Effector CD8-positive, alpha-beta T cell (primary cell): ENCODE data around the gene ADD2.

Experiments used
- DNase-seq: peaks from one replicate; lab custom pipeline; 2025; lab: John Stamatoyannopoulos, UW

Gene ADD2

DNA sequence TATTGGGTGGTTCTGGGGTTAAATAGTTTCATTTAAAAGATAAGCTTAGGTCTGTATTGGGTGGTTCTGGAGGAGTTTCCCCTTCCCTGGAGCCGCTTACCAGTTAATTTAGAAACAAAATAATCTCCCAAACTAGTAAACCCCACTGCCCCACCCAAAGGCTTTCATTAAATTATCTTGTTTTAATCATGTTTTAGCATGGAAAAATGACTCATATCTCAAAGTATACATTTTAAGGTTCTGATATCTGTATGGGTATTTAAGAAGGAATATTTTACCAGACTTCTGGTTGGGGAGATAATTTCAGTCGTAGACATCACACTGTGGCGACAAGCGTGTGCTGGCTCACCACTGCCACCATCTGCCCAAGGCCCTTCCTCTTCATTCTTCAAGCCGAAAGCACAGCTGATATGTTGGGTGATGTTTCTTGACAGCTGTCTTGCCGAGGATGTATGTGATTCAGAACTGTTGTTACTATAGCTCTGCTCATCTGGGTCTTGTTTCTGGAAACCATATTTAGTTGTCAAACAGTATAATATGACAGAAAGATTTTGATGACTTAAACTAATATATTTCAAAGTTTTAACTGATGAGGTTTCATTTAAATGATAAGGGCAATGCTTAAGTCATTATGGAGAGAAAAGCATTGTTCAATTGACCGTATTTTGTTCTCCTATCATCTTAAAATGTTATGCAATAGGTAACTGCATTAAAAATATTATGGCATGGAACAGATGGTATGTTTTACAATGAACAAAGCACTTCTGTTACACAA, 17.3 kb upstream of the ADD2 start:
- DNase-seq: no peak

- no peak for DNase-seq
Measured at GRCh38 chr2:70784320-70784719, 16.3 kb upstream of the ADD2 start.

GRCh38 chr2:70779911-70780545, 12.0 kb upstream of the ADD2 start:
- DNase-seq: no peak

GRCh38 chr2:70779491-70779890, 11.5 kb upstream of the ADD2 start:
- no peak for DNase-seq

DNA sequence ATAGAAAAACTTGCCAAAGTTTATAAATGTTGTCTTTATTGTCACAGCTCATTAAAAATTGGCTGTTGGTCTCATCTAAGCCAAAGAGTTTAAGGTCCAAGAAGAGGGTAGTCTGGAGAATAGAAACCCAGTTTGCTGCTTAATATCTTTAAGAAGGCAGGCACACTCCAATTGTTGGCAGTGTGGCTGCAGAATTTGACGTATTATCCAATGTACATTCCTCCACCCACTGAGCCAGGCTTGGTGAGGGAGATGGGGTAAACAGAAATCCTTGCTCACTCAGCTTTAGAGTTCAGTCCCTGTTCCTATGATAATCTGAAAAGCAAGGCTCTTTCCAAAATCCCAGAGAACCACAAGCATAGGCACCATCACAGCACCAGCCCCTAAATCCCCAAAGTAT, 10.7 kb upstream of the ADD2 start:
- no peak for DNase-seq

DNA sequence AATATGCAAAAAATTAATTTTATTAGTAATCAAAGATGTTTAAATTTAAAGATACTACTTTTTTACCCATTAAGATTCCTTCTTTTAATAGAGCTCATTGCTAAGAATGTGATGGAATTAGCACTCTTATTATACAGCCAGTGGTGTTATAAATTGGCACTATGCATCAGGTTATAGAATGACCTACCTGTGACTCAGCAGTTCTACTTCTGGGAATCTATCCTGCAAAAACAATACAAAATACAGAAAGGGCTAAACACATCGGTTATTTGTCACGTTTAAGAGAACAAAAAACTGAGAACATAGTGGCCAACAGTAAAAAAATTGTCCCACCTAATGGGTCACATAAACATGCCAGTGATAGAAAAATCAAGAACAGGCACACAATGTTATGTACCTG, 9.4 kb upstream of the ADD2 start:
- no peak for DNase-seq

- DNase-seq: no peak
Measured at GRCh38 chr2:70776266-70776665, 8.3 kb upstream of the ADD2 start.

DNA sequence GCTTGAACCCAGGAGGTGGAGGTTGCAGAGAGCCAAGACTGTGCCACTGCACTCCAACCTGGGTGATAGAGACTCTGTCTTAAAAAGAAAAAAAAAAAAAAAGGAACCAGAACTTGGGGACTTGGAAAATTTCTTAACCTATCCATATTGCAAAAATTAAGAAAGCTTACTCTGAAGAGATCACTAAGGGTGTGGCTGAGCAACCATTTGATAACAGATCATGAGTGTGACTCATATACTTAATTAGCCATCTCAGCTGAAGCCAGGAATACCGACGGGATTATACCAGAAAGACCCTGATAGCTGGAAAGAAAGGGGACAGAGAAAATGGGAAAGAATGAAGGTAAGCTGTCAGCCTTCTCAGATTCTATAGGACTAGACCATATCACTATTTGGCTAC, 7.1 kb upstream of the ADD2 start:
- no peak for DNase-seq

GRCh38 chr2:70772486-70773155, 4.6 kb upstream of the ADD2 start:
- DNase-seq: no peak

DNA sequence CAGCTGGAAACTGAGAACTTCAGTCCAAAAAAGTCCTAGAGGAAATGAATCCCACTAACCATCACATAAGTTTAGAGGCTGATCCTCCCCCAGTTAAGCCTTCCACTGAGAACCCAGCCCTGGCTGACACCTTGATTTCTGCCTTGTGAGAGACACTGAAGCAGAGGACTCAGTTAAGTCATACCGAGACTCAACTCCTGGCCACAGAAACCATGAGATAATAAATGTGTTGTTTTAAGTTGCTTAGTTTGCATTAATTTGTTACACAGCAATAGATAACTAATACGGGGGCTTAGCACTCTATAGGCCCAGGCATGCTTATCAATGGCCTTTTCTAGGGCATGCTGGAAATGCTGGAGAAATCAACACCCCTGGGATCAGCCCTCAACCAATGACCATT, 3.4 kb upstream of the ADD2 start:
- no peak for DNase-seq

DNA sequence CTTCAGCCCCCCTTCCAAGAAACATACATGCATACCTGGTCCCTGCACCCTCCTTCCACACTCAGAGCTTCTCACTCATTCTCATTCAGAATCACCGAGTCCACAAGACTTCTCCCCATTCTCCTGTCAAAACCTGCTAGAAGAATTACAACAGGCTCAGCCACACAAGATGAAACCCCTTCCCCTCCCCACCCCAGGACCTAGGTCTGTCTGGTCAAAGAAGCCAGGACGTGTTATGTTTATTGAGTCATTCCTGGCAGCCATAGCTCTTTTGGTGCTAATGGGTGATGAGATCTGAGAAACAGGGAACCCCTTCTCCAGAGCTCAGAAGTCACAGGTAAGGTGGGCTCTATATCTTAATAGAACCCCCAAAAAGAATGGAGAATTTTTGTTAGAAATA, 1.4 kb upstream of the ADD2 start:
- DNase-seq: no peak

GRCh38 chr2:70768590-70769085, 638 bp upstream of the ADD2 start:
- no peak for DNase-seq

- DNase-seq: no peak
Measured at GRCh38 chr2:70767079-70767698, 811 bp downstream of the ADD2 start.

DNA sequence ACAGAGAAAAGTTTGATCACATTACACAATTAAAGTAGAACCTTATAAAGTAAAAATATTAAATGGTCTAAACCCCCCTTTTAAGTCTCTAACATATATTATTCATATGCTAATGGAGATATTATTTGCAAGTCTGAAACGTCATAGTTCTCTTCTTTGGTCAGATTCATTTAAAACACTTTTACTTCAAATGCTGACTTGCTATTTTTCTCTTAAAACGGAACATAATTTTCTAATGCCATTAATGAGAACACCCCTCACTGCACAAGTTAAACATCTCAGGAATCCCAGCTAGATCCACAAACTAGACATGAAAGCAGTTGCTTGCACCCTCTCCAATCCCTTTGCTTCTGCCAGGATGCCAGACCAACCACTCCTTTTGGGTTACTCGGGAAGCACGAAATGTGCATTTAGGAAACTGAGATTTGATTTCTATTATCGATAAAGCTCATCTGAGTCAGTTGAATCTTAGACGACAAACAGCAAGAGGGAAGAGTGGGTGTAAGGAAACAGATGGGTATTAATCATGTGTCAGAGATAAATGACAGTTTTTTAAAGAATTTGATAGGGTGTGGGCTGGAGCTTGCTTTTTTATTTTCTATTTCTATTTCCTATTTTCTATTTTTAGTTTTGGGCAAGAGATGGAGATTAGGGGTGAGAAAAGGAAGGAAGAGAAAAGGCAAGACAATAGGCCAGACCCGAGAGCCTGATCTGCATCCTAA, 1.5 kb downstream of the ADD2 start:
- no peak for DNase-seq

DNA sequence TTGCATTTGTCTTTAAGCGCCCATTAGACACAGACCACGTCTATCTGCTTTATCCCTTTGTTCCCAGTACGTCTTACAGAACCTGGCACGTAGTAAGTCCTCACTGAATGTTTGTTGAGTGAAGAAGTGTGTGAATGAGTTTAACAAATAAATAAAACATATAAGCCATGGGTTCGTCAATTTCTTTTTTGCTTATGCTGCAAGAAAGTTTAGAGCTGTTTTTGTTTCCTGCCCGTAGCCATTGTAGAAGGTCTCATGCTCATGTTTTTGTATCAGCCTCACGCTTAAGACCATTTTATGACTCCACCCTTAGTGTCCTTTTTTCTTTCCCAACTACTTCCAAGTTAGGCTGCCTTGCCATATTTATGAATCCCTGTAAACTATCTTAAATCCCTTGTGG, 2.5 kb downstream of the ADD2 start:
- DNase-seq: no peak

- no peak for DNase-seq
Measured at GRCh38 chr2:70759446-70759845, 8.6 kb downstream of the ADD2 start.

- DNase-seq: no peak
Measured at GRCh38 chr2:70757966-70758365, 10.0 kb downstream of the ADD2 start.

DNA sequence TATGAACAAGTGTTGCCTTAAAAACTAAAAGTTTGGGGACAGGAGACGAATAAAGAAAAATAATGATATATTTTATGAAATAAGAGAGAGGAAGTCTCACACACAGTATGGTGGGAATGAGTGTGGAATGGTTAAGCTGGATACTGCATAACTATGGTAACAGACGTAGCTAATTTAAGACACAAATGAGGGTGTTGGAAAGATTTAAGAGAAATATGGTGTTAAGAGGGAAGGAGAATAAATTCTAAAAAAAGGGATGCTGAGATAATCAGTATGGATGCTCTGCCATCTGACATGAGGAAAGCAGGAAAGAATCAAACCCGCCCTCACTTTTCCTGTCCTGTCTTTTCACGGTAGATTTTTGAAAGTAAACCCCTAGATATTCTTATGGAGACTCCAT, 10.6 kb downstream of the ADD2 start:
- no peak for DNase-seq

DNA sequence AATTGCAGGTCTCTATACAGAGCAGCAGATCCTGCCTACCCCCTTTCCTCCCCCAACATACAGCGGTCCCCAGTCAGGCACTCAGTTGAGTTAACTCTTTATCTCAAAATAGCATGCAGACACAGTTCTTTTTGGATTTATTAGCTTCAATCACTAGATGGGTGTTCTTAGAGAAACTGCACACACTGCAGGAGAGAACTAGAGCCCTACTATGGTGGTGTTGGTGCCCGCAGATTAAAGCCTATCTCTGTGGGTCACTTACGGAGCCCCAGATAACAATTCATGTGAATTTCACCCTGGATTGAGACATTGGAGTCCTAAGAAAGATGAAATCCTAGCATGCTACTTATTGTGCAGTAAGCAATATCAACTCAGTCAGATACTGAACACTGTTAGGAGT, 11.9 kb downstream of the ADD2 start:
- no peak for DNase-seq

- DNase-seq: no peak
Measured at GRCh38 chr2:70753902-70754301, 14.1 kb downstream of the ADD2 start.

DNA sequence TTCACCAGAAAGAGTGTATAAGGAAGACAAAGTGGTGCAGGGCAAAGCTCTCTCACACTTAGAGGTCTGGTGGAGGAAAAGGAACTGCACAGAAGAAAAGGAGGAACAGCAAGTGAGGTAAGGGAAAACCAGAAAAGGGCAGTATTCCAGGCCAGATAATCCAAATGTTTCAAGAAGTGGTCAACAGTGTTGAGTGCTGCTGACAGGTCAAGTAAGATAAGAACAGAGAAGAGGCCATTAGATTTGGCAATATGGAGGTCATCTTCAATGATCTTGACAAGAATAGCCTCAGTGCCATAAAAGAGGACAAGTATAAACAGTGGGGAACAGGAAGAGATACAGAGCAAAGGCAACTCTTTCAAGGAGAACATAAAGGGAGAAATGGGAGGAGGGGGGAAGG, 15.0 kb downstream of the ADD2 start:
- DNase-seq: no peak

DNA sequence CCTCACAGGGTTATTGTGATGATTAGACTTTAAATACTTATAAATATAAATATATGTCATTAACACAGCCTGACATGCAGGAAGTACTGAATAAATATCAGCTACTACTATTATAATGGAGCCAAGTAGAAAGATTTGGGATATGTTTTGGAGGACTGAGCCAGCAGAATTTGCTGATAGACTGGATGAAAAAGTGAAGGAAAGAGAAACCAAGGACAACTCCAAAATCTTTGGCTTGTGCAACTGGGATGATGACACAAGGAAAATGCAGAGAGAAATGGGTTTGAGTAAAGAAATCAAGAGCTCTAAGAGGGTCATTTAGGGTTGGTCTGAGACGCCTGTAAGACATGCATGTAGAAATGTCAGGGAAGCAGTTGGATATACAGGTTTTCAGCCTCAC, 15.6 kb downstream of the ADD2 start:
- no peak for DNase-seq
